ENCODE data around the gene KDM4C.

KDM4C gene

DNA sequence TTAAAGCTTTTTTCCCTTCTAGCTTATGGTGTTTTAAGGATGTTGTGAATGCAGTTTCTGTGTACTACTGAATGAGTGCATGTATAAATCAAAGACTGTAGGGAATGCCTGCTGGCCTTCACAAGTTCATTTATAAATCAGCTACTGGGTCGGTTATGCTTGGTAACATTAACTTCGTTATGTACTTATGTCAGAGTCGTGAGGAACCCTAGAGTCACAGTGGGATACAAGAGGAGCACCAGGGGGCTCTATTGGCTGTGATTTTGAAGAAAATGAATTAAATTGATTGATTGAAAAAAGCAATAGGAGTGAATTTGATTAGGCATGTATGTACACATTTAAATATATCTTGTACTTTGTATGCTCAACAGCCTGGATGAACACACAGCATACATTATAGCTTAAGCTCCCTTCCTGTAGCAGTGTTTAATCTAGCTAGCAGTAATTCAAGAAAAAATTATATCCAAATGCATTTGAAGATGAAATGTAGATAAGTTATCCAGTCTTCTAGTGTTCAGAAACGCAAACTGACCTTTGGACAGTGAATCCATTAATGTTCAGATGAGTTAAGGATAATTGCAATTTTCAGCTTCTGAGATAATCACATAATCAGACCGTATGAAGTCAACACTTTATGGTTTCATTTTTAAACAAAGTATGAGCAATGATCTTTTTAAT, 204.2 kb downstream of the KDM4C start:
- no peak for DNase-seq (ENCODE audit: low spot score)
- Histone ChIP-seq H3K4me3 (no peak overlapping the region), H3K27ac (no peak overlapping the region)
- TF ChIP-seq, protein P1, sequence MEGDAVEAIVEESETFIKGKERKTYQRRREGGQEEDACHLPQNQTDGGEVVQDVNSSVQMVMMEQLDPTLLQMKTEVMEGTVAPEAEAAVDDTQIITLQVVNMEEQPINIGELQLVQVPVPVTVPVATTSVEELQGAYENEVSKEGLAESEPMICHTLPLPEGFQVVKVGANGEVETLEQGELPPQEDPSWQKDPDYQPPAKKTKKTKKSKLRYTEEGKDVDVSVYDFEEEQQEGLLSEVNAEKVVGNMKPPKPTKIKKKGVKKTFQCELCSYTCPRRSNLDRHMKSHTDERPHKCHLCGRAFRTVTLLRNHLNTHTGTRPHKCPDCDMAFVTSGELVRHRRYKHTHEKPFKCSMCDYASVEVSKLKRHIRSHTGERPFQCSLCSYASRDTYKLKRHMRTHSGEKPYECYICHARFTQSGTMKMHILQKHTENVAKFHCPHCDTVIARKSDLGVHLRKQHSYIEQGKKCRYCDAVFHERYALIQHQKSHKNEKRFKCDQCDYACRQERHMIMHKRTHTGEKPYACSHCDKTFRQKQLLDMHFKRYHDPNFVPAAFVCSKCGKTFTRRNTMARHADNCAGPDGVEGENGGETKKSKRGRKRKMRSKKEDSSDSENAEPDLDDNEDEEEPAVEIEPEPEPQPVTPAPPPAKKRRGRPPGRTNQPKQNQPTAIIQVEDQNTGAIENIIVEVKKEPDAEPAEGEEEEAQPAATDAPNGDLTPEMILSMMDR (IDR thresholded peaks at IDR 0.05), result no peak

DNA sequence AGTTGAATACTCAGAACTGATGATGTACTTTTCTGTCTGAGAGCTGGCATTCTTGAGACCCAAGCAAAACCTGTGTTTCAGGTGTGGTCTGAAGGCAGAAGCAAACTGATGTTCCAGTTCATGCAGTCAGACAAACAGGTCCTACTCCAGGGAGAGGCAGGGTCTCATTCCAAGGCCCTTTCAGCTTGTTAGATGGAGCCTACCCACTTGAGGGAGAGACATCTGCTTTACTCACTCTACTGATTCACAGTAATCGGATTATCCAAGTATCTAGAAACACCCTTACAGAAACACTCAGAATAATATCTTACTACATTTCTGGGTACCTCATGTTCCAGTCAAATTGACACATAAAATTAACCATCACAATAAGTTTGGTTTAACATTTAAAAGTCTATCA, 207.8 kb downstream of the KDM4C start:
- TF ChIP-seq, protein P1 (IDR thresholded peaks at IDR 0.05), result no peak

DNA sequence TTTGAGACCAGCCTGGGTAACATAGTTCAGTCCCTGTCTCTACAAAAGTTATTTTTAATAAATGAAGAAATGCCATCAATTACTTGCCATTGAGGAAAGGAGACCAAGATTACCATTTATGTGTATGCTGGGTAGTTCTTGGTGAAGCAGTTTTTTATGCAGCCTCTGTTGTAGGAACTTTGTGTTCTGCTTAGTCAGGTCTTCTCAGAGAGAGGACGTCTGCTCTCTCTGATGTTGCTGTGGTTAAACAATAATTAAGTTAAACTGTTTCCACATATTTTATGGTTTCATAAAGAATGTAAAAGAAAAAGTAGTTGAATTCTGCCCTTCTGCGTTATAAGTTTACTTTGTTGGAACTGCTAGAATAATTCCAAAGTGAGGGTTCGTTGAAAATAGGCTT, 210.5 kb downstream of the KDM4C start:
- no peak for DNase-seq (ENCODE audit: low spot score)
- Histone ChIP-seq H3K27ac (no peak overlapping the region), H3K4me3 (no peak overlapping the region)
- TF ChIP-seq, protein P1 (IDR thresholded peaks at IDR 0.05), result no peak

More for the DNA sequence above, 207.8 kb downstream of the KDM4C start:
- no peak for DNase-seq (ENCODE audit: low spot score)
- no peak overlapping the region for H3K27ac ChIP-seq
- H3K4me3 ChIP-seq, result no peak overlapping the region

DNA sequence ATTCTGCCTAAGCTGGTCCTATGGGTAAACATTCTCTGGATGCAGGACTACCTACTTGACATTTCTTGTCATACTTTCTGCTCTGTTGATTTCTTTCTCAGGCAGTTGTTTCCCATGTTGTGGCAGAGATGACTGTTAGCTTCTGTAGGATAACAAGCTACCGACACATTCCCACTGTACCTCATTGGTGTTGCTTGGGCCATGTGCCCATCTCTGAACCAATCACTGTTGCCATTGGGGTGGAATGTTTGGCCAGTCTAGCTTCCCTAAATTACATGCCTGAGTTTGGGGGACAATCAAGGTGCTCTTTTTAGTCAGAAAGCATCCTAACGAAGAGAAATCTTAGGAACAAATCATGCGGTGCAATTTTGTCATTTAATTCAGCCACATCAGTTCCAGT, 212.0 kb downstream of the KDM4C start:
- Histone ChIP-seq H3K4me3 (no peak overlapping the region), H3K27ac (no peak overlapping the region)
- no peak for DNase-seq (ENCODE audit: low spot score)
- TF ChIP-seq, protein P1 (IDR thresholded peaks at IDR 0.05), result no peak

DNA sequence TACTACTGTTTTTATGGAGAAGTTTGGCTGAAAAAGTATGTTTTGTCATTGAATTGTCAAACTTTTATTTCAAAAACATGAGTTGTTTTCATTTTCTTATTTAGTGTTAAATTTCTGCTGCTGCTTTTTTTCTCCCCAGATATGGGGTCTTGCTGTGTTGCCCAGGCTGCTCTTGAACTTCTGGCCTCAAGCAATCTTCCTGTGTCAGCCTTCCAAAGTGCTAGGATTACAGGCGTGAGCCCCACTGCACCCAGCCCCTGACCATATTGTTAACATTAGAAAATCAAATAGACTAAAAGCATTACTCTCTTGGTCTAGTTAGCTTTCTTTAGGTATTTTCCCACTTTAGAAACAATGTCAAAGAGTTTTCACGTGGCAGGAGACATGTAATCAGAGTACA, 215.3 kb downstream of the KDM4C start:
- TF ChIP-seq, protein P1 (IDR thresholded peaks at IDR 0.05), result no peak
- H3K27ac ChIP-seq, result no peak overlapping the region
- no peak overlapping the region for H3K4me3 ChIP-seq
- no peak for DNase-seq (ENCODE audit: low spot score)

DNA sequence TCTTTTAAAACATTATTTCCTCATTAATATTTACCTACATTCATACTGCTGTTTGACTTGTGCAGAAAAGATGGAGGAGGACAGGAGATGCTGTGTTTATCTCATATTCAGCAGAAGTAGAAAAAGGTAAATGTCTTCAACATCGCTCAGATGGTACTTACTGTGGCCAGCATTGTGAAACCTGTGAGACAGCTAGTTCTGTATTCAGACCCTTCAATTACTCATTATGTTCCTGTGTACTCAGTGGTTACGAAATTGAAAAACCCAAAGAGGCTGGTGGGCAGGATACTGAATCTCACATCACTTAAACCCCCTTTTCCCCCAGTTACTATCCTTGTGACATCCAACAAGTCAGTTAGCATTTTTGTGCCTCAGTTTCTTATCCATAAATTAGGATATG, 216.0 kb downstream of the KDM4C start:
- H3K4me3 ChIP-seq, result no peak overlapping the region
- TF ChIP-seq, protein P1 (IDR thresholded peaks at IDR 0.05), result no peak
- no peak overlapping the region for H3K27ac ChIP-seq
- no peak for DNase-seq (ENCODE audit: low spot score)

DNA sequence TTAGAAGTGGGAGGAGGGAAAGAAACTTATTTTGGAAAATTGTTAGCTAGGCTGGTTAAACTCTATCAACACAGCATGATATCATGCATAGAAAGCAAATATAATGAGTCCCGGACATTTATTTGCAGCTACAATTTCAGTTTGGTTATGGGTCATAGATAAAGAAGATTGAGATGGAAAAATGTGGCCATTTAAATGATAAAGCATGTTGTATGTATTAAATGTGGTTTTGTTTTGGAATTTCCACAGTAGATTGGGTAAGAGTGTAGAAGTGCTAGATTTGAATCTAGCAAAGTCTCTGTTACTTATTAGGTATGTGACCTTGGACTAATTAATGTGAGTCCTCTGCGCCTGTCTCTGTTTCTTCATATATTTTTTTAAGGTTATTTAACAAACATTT, 217.4 kb downstream of the KDM4C start:
- no peak overlapping the region for H3K4me3 ChIP-seq
- DNase-seq (ENCODE audit: low spot score), result no peak
- no peak overlapping the region for H3K27ac ChIP-seq
- TF ChIP-seq, protein P1 (IDR thresholded peaks at IDR 0.05), result no peak

Data from coronary artery (tissue), 2 donors.